Gastroesophageal sphincter (tissue), 4 donors: ENCODE results near the gene ZC3HAV1. TPM values are rescaled to one million over a fixed set of nuclear protein-coding genes. Genes with fewer than 3 reads are reported as not detected.
"Not testable (repeated sequence)": the region's sequence is repeated elsewhere in the genome, so short reads cannot be mapped to it uniquely, and the experiment has no call there.

ENCODE experiments used
- ATAC-seq: fragments of 150-250 bp; one replicate; pipeline ENCODE4 v1.9.1; 2016; ENCODE audit warnings: mild to moderate bottlenecking, moderate library complexity
- H3K27ac ChIP-seq, 4 donors: fragments of 200-600 bp; sonication (generic) in 3 of 4; 1 replicate in 3 of 4; 2 replicates in 1 of 4; pipeline ENCODE4 v1.5.1; 2016 to 2019
- H3K27me3 ChIP-seq: fragments of 200-600 bp; sonication (generic); one replicate; pipeline ENCODE4 v1.5.1; 2019
- H3K36me3 ChIP-seq, 2 donors: fragments of 200-600 bp; sonication (generic); one replicate each; pipeline ENCODE4 v1.5.1; 2019; ENCODE audit warnings: control low read depth in 1 of 2
- H3K4me1 ChIP-seq, 3 donors: fragments of 200-600 bp; sonication (generic); 1 replicate in 2 of 3; 2 replicates in 1 of 3; pipeline ENCODE4 v1.5.1; 2016 to 2019; ENCODE audit warnings: control low read depth in 2 of 3
- H3K4me3 ChIP-seq, 2 donors: fragments of 200-600 bp; sonication (generic); one replicate each; pipeline ENCODE4 v1.5.1; 2019; ENCODE audit warnings: mild to moderate bottlenecking in 1 of 2, moderate library complexity in 1 of 2
- H3K9me3 ChIP-seq, 3 donors: fragments of 200-600 bp; sonication (generic); one replicate each; pipeline ENCODE4 v1.5.1; 2017 to 2019; ENCODE audit warnings: control low read depth in 2 of 3
- EP300 ChIP-seq: sonication (generic); formaldehyde crosslinking; IDR thresholded peaks from one replicate; pipeline ENCODE4 v1.6.1; 2017; ENCODE audit warnings: antibody characterized with exemption, mild to moderate bottlenecking
- POLR2A ChIP-seq, 2 donors: fragments of 450-650 bp; IDR thresholded peaks; one replicate each; pipeline ENCODE4 v1.6.1; 2017; ENCODE audit warnings: antibody characterized with exemption in 2 of 2, mild to moderate bottlenecking in 2 of 2, moderate library complexity in 1 of 2
- POLR2AphosphoS5 ChIP-seq: sonication (generic); formaldehyde crosslinking; IDR thresholded peaks from one replicate; pipeline ENCODE4 v1.6.1; 2017; ENCODE audit warnings: antibody characterized with exemption
- WGBS, 2 donors: methylation state at CpG; one replicate each; pipeline ENCODE4 v1.1.5; 2018; ENCODE audit warnings: low coverage in 1 of 2; 5-methylcytosine and 5-hydroxymethylcytosine counted together
- total RNA-seq, 4 donors: library from RNA; depleted of rRNA; stranded (reverse); fragments of >200 nt; gene quantifications; one replicate each; pipeline ENCODE4 v1.1.0, GENCODE V29; 2016
- TF ChIP-seq, protein P1 (sequence below), 4 experiments: fragments of 200-600 bp in 2 of 4; fragments of 450-650 bp in 2 of 4; sonication (generic) in 1 of 4; IDR thresholded peaks; one replicate each; pipeline ENCODE4 v1.5.1; 2017 to 2019; ENCODE audit warnings: antibody characterized with exemption in 4 of 4, mild to moderate bottlenecking in 2 of 4, moderate library complexity in 2 of 4

ZC3HAV1 gene
- total RNA-seq, 4 donors from 2014 or later: 21.8 to 30.4 (median 27.2) TPM

DNA sequence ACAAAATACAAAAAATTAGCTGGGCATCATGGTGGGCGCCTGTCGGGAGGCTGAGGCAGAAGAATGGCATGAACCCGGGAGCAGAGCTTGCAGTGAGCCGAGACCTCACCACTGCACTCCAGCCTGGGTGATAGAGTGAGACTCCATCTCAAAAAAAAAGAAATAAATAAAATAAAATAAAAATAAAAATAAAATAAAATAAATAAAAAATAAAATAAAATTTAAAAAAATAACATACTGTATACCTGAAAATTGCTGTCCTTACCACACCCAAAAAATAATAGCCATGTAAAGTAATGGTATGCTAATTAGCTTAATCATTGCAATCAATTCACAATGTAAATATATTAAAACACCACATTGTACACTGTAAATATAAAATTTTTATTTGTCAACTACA, 77.0 kb downstream of the ZC3HAV1 start:
- ATAC-seq: no peak
- no peak overlapping the region for H3K27ac ChIP-seq
- WGBS, 2 donors: 94% methylated on average over 4 of the region's 4 CpGs; no CpG with 5 or more reads in 1 of the 2 donors
- H3K9me3 ChIP-seq: no peaks in the 10 kb centered on the region
- no peaks in the 10 kb centered on the region for H3K27me3 ChIP-seq
- TF ChIP-seq, protein P1, sequence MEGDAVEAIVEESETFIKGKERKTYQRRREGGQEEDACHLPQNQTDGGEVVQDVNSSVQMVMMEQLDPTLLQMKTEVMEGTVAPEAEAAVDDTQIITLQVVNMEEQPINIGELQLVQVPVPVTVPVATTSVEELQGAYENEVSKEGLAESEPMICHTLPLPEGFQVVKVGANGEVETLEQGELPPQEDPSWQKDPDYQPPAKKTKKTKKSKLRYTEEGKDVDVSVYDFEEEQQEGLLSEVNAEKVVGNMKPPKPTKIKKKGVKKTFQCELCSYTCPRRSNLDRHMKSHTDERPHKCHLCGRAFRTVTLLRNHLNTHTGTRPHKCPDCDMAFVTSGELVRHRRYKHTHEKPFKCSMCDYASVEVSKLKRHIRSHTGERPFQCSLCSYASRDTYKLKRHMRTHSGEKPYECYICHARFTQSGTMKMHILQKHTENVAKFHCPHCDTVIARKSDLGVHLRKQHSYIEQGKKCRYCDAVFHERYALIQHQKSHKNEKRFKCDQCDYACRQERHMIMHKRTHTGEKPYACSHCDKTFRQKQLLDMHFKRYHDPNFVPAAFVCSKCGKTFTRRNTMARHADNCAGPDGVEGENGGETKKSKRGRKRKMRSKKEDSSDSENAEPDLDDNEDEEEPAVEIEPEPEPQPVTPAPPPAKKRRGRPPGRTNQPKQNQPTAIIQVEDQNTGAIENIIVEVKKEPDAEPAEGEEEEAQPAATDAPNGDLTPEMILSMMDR (IDR thresholded peaks at IDR 0.05): no peak
- TF ChIP-seq POLR2AphosphoS5: no peak
- no peak for TF ChIP-seq EP300
- TF ChIP-seq POLR2A (IDR thresholded peaks at IDR 0.05): no peak
- H3K36me3 ChIP-seq: peaks cover 0 to 52% of the 10 kb centered on the region in 2 donors
- peaks cover 0 to 21% (median 6%) of the 10 kb centered on the region in 3 donors for H3K4me1 ChIP-seq
- H3K4me3 ChIP-seq: no peak overlapping the region

DNA sequence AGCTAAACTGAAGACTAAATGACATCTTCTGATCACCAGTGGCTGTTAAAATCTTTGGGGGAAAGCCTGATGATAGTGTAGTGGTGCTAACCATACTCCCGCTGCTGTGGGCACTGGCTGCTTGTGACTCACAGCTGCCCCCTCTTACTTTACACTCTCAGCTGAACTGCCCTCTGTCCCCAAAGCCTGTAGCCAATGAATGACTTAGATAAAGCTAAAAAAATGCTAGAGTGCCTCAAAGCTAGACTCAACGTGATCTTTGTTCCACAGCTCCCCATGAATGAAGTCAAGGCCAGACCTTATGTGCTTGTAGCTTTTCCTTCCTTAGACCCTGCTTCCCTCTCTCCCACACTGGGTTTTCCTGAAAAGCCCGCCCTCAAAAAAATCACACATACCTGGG, 80.2 kb downstream of the ZC3HAV1 start:
- WGBS, 2 donors: 93 to 100% methylated on average over 3 of the region's 3 CpGs
- H3K27ac ChIP-seq: no peak overlapping the region
- no peaks in the 10 kb centered on the region for H3K27me3 ChIP-seq
- peaks cover 0 to 83% of the 10 kb centered on the region in 2 donors for H3K36me3 ChIP-seq
- no peak overlapping the region for H3K4me3 ChIP-seq
- TF ChIP-seq, protein P1 (IDR thresholded peaks at IDR 0.05): no peak
- no peaks in the 10 kb centered on the region for H3K9me3 ChIP-seq
- no peak for ATAC-seq
- peaks cover 0 to 4% (median 0%) of the 10 kb centered on the region in 3 donors for H3K4me1 ChIP-seq

DNA sequence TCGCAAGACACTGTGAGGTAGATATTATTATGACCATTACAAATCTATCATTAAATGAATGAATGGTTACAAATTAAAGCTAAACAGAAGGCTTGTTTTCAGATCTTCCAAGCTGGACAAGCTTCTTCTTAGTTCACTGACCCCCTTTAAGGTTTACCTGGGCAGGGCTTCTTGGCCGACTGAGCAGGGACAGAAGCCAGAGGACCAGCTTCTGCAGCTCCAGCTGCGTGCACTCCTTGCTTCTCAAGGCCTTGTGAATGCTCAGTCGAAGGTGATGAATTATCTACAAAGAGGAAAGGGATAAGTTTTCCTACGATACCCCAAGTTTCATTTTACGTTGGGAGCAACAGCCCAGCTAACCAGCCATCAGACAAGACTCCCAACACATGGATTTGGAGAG, 83.0 kb downstream of the ZC3HAV1 start:
- peaks cover 0 to 88% of the 10 kb centered on the region in 2 donors for H3K36me3 ChIP-seq
- WGBS, 2 donors: 78 to 100% methylated on average over 2 to 6 of the region's 6 CpGs
- no peaks in the 10 kb centered on the region for H3K9me3 ChIP-seq
- no peak overlapping the region for H3K27ac ChIP-seq
- H3K4me3 ChIP-seq: no peak overlapping the region
- no peak for ATAC-seq
- TF ChIP-seq POLR2AphosphoS5 (no peak), EP300 (no peak), POLR2A (IDR thresholded peaks at IDR 0.05) (no peak)
- TF ChIP-seq, protein P1 (IDR thresholded peaks at IDR 0.05): no peak
- H3K27me3 ChIP-seq: no peaks in the 10 kb centered on the region
- H3K4me1 ChIP-seq: no peaks in the 10 kb centered on the region

DNA sequence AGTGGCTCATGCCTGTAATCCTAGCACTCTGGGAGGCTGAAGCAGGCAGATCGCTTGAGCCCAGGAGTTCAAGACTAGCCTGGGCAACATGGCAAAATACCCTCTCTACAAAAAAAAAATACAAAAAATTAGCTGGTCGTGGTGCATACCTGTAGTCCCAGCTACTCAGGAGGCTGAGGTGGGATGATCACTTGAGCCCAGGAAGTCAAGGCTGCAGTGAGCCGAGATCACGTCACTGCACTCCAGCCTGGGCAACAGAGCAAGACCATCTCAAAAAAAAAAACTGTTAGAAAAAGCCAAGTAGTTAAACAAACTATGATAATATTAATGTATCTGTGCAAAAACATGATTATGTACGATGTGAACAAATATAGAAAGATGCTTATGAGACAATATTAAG, 83.7 kb downstream of the ZC3HAV1 start:
- not testable (repeated sequence) for H3K27me3 ChIP-seq, H3K4me3 ChIP-seq, ATAC-seq, H3K27ac ChIP-seq, H3K9me3 ChIP-seq, H3K4me1 ChIP-seq
- 86 to 90% methylated on average over 3 to 5 of the region's 5 CpGs for WGBS, 2 donors
- peaks cover 0 to 81% of the 10 kb centered on the region in 2 donors for H3K36me3 ChIP-seq

DNA sequence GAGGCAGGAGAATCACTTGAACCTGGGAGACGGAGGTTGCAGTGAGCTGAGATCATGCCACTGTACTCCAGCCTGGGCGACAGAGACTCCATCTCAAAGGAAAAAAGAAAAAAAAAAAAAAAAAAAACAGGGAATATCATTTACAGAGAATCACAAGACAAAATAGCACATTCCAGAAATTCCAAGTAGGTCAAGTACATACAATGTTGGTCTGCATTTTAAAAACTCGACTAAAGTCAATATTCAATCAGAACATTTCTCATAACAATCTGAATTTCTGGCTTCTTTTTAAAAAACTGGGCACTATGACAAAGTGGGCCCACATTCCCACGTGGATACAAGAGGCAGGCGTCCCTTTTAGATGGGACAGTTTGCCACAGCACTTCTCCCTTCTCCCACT, 86.4 kb downstream of the ZC3HAV1 start:
- H3K4me1 ChIP-seq: no peaks in the 10 kb centered on the region
- H3K9me3 ChIP-seq: no peaks in the 10 kb centered on the region
- H3K27me3 ChIP-seq: no peaks in the 10 kb centered on the region
- no peak overlapping the region for H3K4me3 ChIP-seq
- WGBS, 2 donors: 56 to 72% methylated on average over 5 of the region's 5 CpGs
- no peak for ATAC-seq
- TF ChIP-seq POLR2AphosphoS5 (no peak), POLR2A (IDR thresholded peaks at IDR 0.05) (no peak)
- H3K27ac ChIP-seq: no peak overlapping the region
- peaks cover 0 to 58% of the 10 kb centered on the region in 2 donors for H3K36me3 ChIP-seq

DNA sequence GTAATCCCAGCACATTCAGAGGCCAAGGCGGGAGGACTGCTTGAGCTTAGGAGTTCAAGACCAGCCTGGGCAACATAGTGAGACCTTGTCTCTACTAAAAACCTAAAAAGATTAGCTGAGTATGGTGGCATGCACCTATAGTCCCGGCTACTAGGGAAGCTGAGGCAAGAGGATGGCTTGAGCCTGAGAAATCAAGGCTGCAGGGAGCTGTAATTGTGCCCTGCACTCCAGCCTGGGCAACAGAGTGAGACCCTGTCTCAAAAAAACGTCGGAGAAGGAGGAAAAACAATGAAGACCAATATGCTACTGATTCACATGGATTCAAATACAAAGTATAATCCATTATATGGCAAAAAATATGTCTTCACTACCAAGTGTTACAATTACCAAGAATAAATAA, 87.2 kb downstream of the ZC3HAV1 start:
- Histone ChIP-seq H3K36me3 (peaks cover 0 to 51% of the 10 kb centered on the region in 2 donors), H3K27ac (no peak overlapping the region)
- 60 to 61% methylated on average over 4 of the region's 4 CpGs for WGBS, 2 donors

More for the DNA sequence above, 87.2 kb downstream of the ZC3HAV1 start:
- H3K9me3 ChIP-seq: no peaks in the 10 kb centered on the region
- H3K4me1 ChIP-seq: no peaks in the 10 kb centered on the region
- H3K4me3 ChIP-seq: no peak overlapping the region
- TF ChIP-seq EP300: no peak
- TF ChIP-seq POLR2A (IDR thresholded peaks at IDR 0.05): no peak
- no peak for TF ChIP-seq POLR2AphosphoS5
- ATAC-seq: no peak
- no peaks in the 10 kb centered on the region for H3K27me3 ChIP-seq
